GM12878 (cell line): ENCODE measurements around the gene CREG1. TPM values are rescaled to one million over a fixed set of nuclear protein-coding genes. Genes with fewer than 3 reads are reported as not detected.

Source experiments
- ATAC-seq: fragments of 200-7000 bp; cut with Tn5 transposase; 3 replicates; pipeline ENCODE4 v1.9.1; 2020; ENCODE audit warnings: mild to moderate bottlenecking, moderate library complexity
- BruUV-seq: library from RNA; stranded (reverse); fragments of 400-500 nt; replicated peaks from 2 replicates; lab custom pipeline; 2021; lab: Mats Ljungman, UMichigan
- CTCF ChIA-PET: fragments of 300-600 bp; sonication (Branson Sonifier 250); formaldehyde crosslinking; extraction: SDS; loops from one replicate; lab custom pipeline; 2021; ENCODE audit warnings: inconsistent platforms; lab: Yijun Ruan, JAX
- POLR2A ChIA-PET: fragments of 350-600 bp; formaldehyde crosslinking; extraction: SDS; loops from one replicate; lab custom pipeline; 2021; ENCODE audit warnings: inconsistent platforms; lab: Charles Lee
- RAD21 ChIA-PET: fragments of 300-600 bp; sonication (Branson Sonifier 250); formaldehyde crosslinking; loops from one replicate; lab custom pipeline; 2023; ENCODE audit warnings: antibody characterized with exemption; ENCODE audit not compliant: unreplicated experiment; lab: Charles Lee
- SMC1A ChIA-PET: fragments of 300-600 bp; sonication (Branson Sonifier 250); formaldehyde crosslinking; loops from one replicate; lab custom pipeline; 2023; ENCODE audit not compliant: unreplicated experiment, uncharacterized antibody; lab: Charles Lee
- DNase-seq: peaks from one replicate; pipeline ENCODE4 v3.0.0-alpha.2; 2011; ENCODE audit warnings: low read depth, low spot score
- FAIRE-seq: peaks from 3 replicates; lab custom pipeline; 2011; peaks lifted over from hg19 to GRCh38; lab: Jason Lieb, UNC
- H2AFZ ChIP-seq: 2 replicates; pipeline ENCODE4 v1.6.0; 2011; ENCODE audit warnings: low read depth, low read length, control low read depth; ENCODE audit not compliant: control insufficient read depth
- H3K27ac ChIP-seq: 2 replicates; pipeline ENCODE4 v1.5.1; 2011; ENCODE audit warnings: control low read depth; ENCODE audit not compliant: control insufficient read depth, insufficient read depth
- H3K27me3 ChIP-seq, 2 experiments: replicated peaks in 1 of 2; 2 replicates each; pipeline versions ENCODE4 v1.6.0 to v1.6.1; 2011; ENCODE audit warnings: low read length in 1 of 2; ENCODE audit not compliant: control insufficient read depth in 2 of 2, insufficient read depth in 2 of 2
- H3K36me3 ChIP-seq, 2 experiments: 2 replicates each; pipeline ENCODE4 v1.5.1; 2011; ENCODE audit warnings: low read length in 1 of 2; ENCODE audit not compliant: control insufficient read depth in 2 of 2, insufficient read depth in 2 of 2
- H3K4me1 ChIP-seq: 2 replicates; pipeline ENCODE4 v1.6.1; 2011; ENCODE audit warnings: mild to moderate bottlenecking, low read length, moderate library complexity, mixed read lengths; ENCODE audit not compliant: control insufficient read depth, insufficient read depth
- H3K4me2 ChIP-seq: 2 replicates; pipeline ENCODE4 v1.6.0; 2011; ENCODE audit warnings: control low read depth; ENCODE audit not compliant: control insufficient read depth, insufficient read depth
- H3K4me3 ChIP-seq: fragments of 200-600 bp; sonication (generic); 2 replicates; pipeline ENCODE4 v1.5.1; 2016
- H3K79me2 ChIP-seq: 2 replicates; pipeline ENCODE4 v1.6.0; 2011; ENCODE audit warnings: low read length; ENCODE audit not compliant: control insufficient read depth, insufficient read depth
- H3K9ac ChIP-seq: 2 replicates; pipeline ENCODE4 v1.8.0; 2011; ENCODE audit warnings: low read length, control low read depth, mixed read lengths; ENCODE audit not compliant: control insufficient read depth, insufficient read depth
- H3K9me3 ChIP-seq: replicated peaks from 3 replicates; pipeline ENCODE4 v1.5.1; 2011; ENCODE audit warnings: mild to moderate bottlenecking, low read length; ENCODE audit not compliant: control insufficient read depth, insufficient read depth
- H4K20me1 ChIP-seq: 2 replicates; pipeline ENCODE4 v1.6.0; 2011; ENCODE audit not compliant: control insufficient read depth, insufficient read depth
- ATF7 ChIP-seq: fragments of 450-650 bp; IDR thresholded peaks from 2 replicates; pipeline ENCODE4 v1.6.1; 2016; ENCODE audit warnings: low read depth, mild to moderate bottlenecking
- BHLHE40 ChIP-seq, 2 experiments: fragments of 450-650 bp in 1 of 2; IDR thresholded peaks; 2 replicates each; pipeline ENCODE4 v1.6.1; 2011 to 2017; ENCODE audit warnings: low read depth in 2 of 2, borderline replicate concordance in 1 of 2, improper control_type of control experiment in 1 of 2, low read length in 1 of 2, mild to moderate bottlenecking in 1 of 2
- CBX5 ChIP-seq: sonication (generic); IDR thresholded peaks from 2 replicates; pipeline ENCODE4 v1.6.1; 2016; ENCODE audit warnings: low read depth, moderate library complexity, mild to moderate bottlenecking, inconsistent platforms
- IKZF1 ChIP-seq: fragments of 450-650 bp; conservative IDR thresholded peaks from 2 replicates; pipeline ENCODE4 v1.6.1; 2017; ENCODE audit warnings: antibody characterized with exemption, mild to moderate bottlenecking
- IKZF2 ChIP-seq, 2 experiments: fragments of 450-650 bp; IDR thresholded peaks; 2 replicates each; pipeline ENCODE4 v1.6.1; 2017; ENCODE audit warnings: mild to moderate bottlenecking in 2 of 2, moderate library complexity in 2 of 2
- POU2F2 ChIP-seq: IDR thresholded peaks from 3 replicates; pipeline ENCODE4 v1.6.1; 2011; ENCODE audit warnings: low read depth, mild to moderate bottlenecking, low read length, borderline replicate concordance
- RELB ChIP-seq: fragments of 450-650 bp; IDR thresholded peaks from 2 replicates; pipeline ENCODE4 v1.6.1; 2017; ENCODE audit warnings: low read depth, mild to moderate bottlenecking, moderate library complexity
- RUNX3 ChIP-seq: IDR thresholded peaks from 2 replicates; pipeline ENCODE4 v1.6.1; 2012; ENCODE audit warnings: low read length, inconsistent platforms
- SMC3 ChIP-seq: IDR thresholded peaks from 2 replicates; pipeline ENCODE4 v1.6.1; 2011; ENCODE audit warnings: low read length, improper control_type of control experiment, borderline replicate concordance
- TCF7 ChIP-seq: IDR thresholded peaks from 2 replicates; pipeline ENCODE4 v1.6.1; 2014; ENCODE audit warnings: antibody characterized with exemption, borderline replicate concordance
- YBX1 ChIP-seq: fragments of 450-650 bp; IDR thresholded peaks from 2 replicates; pipeline ENCODE4 v1.6.1; 2016; ENCODE audit warnings: antibody characterized with exemption
- YY1 ChIP-seq: IDR thresholded peaks from 2 replicates; pipeline ENCODE4 v1.6.1; 2011; ENCODE audit warnings: low read depth, mild to moderate bottlenecking, low read length
- ZNF274 ChIP-seq: IDR thresholded peaks from one replicate; pipeline ENCODE4 v1.8.0; 2011; ENCODE audit not compliant: insufficient read length, insufficient read depth
- ZSCAN29 ChIP-seq: fragments of 450-650 bp; IDR thresholded peaks from 2 replicates; pipeline ENCODE4 v1.6.1; 2017; ENCODE audit warnings: mild to moderate bottlenecking, moderate library complexity
- WGBS: methylation state at CpG from one replicate; pipeline ENCODE4 v1.1.6; 2016; ENCODE audit warnings: low lambda C conversion rate; ENCODE audit not compliant: insufficient replicate concordance, insufficient coverage; ENCODE audit errors: missing lambda C conversion rate; 5-methylcytosine and 5-hydroxymethylcytosine counted together
- in situ Hi-C: fragments of 300-500 bp; cut with MboI; formaldehyde crosslinking; loops from 9 replicates; pipeline ENCODE4 v1.14.3; 2018; ENCODE audit warnings: mixed read lengths
- intact Hi-C: fragments of 100-400 bp; cut with micrococcal nuclease; formaldehyde crosslinking; loops from one replicate; pipeline ENCODE4 v1.14.2; 2022; ENCODE audit not compliant: unreplicated experiment
- polyA plus RNA-seq, 11 experiments: library from polyadenylated mRNA; depleted of rRNA in 4 of 11; unstranded in 6 of 11; stranded (reverse) in 5 of 11; fragments of >200 nt; fragmentation: Nextera tagmentation in 4 of 11; fragmentation: Illumina TruSeq in 1 of 11; extraction: Ambion mirVana in 4 of 11; extraction: Trizol in 1 of 11; gene quantifications; 1 replicate in 1 of 11; 2 replicates in 10 of 11; pipeline versions ENCODE4 v1.2.1 to v1.2.3, GENCODE V29; 2011 to 2016; ENCODE audit warnings: inconsistent platforms in 2 of 11, missing spikeins in 2 of 11, low read depth in 1 of 11
- total RNA-seq, 4 experiments: library from RNA; depleted of rRNA in 3 of 4; stranded (reverse); fragments of >200 nt in 3 of 4; fragmentation: Illumina TruSeq in 1 of 4; extraction: Trizol in 1 of 4; gene quantifications; 2 replicates each; pipeline versions ENCODE4 v1.2.1 to v1.2.3, GENCODE V29; 2013 to 2021
- TF ChIP-seq, protein P1 (sequence below), 3 experiments: IDR thresholded peaks in 2 of 3; conservative IDR thresholded peaks in 1 of 3; 2 replicates each; pipeline ENCODE4 v1.5.1; 2011; ENCODE audit warnings: low read depth in 3 of 3, low read length in 3 of 3, mild to moderate bottlenecking in 3 of 3, control low read depth in 2 of 3, moderate library complexity in 2 of 3, inconsistent platforms in 1 of 3, mixed read lengths in 1 of 3; ENCODE audit not compliant: control insufficient read depth in 2 of 3, insufficient read depth in 1 of 3; ENCODE audit errors: extremely low read depth in 1 of 3
- TF ChIP-seq, protein P2 (sequence below): fragments of 450-650 bp; formaldehyde crosslinking; IDR thresholded peaks from 2 replicates; pipeline ENCODE4 v1.4.0; 2020; ENCODE audit warnings: mild to moderate bottlenecking, moderate library complexity

The CREG1 gene
- total and polyA plus RNA-seq, 10 of the 15 experiments (the other 5 are each of a cell fraction or from before 2014, with no cell fraction given): 5.3 to 43.8 (median 22.1) TPM

GRCh38 chr1:167599957-167600581 lies 46.5 kb upstream of the CREG1 start (continued):
- TF ChIP-seq BHLHE40 (IDR thresholded peaks at IDR 0.05; ENCODE audit: borderline replicate concordance in 1 of 2, low read depth in 2 of 2, low read length in 1 of 2) (no peak), SMC3 (peak; percentile 98), IKZF1 (peak; percentile 32; the same call in 1 of the 2 replicates), YBX1 (no peak), YY1 (0 out of 2 replicates have a peak, but pooled peaks have one; percentile 22), ATF7 (peak; percentile 91), IKZF2 (IDR thresholded peaks at IDR 0.05) (0 out of 4 replicates have a peak, but pooled peaks of 1 of the 2 experiments have one; percentile 20), CBX5 (0 out of 2 replicates have a peak, but pooled peaks have one; percentile 24)
- TF ChIP-seq, protein P1, sequence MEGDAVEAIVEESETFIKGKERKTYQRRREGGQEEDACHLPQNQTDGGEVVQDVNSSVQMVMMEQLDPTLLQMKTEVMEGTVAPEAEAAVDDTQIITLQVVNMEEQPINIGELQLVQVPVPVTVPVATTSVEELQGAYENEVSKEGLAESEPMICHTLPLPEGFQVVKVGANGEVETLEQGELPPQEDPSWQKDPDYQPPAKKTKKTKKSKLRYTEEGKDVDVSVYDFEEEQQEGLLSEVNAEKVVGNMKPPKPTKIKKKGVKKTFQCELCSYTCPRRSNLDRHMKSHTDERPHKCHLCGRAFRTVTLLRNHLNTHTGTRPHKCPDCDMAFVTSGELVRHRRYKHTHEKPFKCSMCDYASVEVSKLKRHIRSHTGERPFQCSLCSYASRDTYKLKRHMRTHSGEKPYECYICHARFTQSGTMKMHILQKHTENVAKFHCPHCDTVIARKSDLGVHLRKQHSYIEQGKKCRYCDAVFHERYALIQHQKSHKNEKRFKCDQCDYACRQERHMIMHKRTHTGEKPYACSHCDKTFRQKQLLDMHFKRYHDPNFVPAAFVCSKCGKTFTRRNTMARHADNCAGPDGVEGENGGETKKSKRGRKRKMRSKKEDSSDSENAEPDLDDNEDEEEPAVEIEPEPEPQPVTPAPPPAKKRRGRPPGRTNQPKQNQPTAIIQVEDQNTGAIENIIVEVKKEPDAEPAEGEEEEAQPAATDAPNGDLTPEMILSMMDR (IDR thresholded peaks at IDR 0.05 in 2 of 3, conservative IDR thresholded peaks at IDR 0.05 in 1 of 3; ENCODE audit: control insufficient read depth in 2 of 3, extremely low read depth in 1 of 3, insufficient read depth in 1 of 3, low read depth in 3 of 3, low read length in 3 of 3): peak; percentile 58 to 81 (median 80); a peak in 5 of 6 replicates

GRCh38 chr1:167594822-167595221 lies 41.3 kb upstream of the CREG1 start:
- peaks cover 2% of the 10 kb centered on the region; the same call in 1 of the 2 replicates for H3K4me1 ChIP-seq
- no peaks in the 10 kb centered on the region for H4K20me1 ChIP-seq
- DNase-seq: no peak
- ChIA-PET RAD21 (interaction anchor here (1.0 to 1.7 kb wide), 2 partner anchors 93 to 487 kb away, joined by 3 to 10 read pairs; no protein-coding TSS in a partner anchor), SMC1A (interaction anchor here (0.7 to 1.2 kb wide), 3 partner anchors 96 to 558 kb away, joined by 3 read pairs; no protein-coding TSS in a partner anchor), POLR2A (no interaction called here), CTCF (interaction anchor here (0.6 to 2.0 kb wide), 5 partner anchors 10 to 121 kb away, joined by 3 to 12 read pairs (median 4); partner anchors contain the start of gene CREG1)
- ATAC-seq: no peak
- no peaks in the 10 kb centered on the region for H3K79me2 ChIP-seq
- no peaks in the 10 kb centered on the region; the same call in 1 of the 3 replicates for H3K9me3 ChIP-seq
- no peaks in the 10 kb centered on the region for H3K27me3 ChIP-seq
- H3K9ac ChIP-seq: no peak overlapping the region
- no TSS peak for BruUV-seq
- H3K4me3 ChIP-seq: no peak overlapping the region
- no peak for FAIRE-seq
- intact Hi-C loops: no loop called here
- in situ Hi-C loops: no loop called here
- H3K36me3 ChIP-seq: no peaks in the 10 kb centered on the region
- H3K27ac ChIP-seq: no peak overlapping the region
- H3K4me2 ChIP-seq: no peak overlapping the region
- 58% methylated on average over 6 of the region's 6 CpGs for WGBS
- no peak overlapping the region for H2AFZ ChIP-seq
- TF ChIP-seq POU2F2: no peak
- TF ChIP-seq TCF7: no peak
- no peak for TF ChIP-seq RUNX3
- TF ChIP-seq ZNF274: no peak
- no peak for TF ChIP-seq RELB
- no peak for TF ChIP-seq ZSCAN29
- TF ChIP-seq, protein P2, sequence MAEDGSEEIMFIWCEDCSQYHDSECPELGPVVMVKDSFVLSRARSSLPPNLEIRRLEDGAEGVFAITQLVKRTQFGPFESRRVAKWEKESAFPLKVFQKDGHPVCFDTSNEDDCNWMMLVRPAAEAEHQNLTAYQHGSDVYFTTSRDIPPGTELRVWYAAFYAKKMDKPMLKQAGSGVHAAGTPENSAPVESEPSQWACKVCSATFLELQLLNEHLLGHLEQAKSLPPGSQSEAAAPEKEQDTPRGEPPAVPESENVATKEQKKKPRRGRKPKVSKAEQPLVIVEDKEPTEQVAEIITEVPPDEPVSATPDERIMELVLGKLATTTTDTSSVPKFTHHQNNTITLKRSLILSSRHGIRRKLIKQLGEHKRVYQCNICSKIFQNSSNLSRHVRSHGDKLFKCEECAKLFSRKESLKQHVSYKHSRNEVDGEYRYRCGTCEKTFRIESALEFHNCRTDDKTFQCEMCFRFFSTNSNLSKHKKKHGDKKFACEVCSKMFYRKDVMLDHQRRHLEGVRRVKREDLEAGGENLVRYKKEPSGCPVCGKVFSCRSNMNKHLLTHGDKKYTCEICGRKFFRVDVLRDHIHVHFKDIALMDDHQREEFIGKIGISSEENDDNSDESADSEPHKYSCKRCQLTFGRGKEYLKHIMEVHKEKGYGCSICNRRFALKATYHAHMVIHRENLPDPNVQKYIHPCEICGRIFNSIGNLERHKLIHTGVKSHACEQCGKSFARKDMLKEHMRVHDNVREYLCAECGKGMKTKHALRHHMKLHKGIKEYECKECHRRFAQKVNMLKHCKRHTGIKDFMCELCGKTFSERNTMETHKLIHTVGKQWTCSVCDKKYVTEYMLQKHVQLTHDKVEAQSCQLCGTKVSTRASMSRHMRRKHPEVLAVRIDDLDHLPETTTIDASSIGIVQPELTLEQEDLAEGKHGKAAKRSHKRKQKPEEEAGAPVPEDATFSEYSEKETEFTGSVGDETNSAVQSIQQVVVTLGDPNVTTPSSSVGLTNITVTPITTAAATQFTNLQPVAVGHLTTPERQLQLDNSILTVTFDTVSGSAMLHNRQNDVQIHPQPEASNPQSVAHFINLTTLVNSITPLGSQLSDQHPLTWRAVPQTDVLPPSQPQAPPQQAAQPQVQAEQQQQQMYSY: no peak
